ENCODE results near the gene HCRTR2. TPM values are rescaled to one million over a fixed set of nuclear protein-coding genes. Genes with fewer than 3 reads are reported as not detected.
"Not testable (repeated sequence)": the region's sequence is repeated elsewhere in the genome, so short reads cannot be mapped to it uniquely, and the experiment has no call there.

Gene HCRTR2
- not detected for total RNA-seq

GRCh38 chr6:55174211-55175026 lies at the start of gene HCRTR2:
Gene HCRTR2 (plus strand): TSS chr6:55174515. CDS start chr6:55174588, 73 bp downstream.
- ChIA-PET CTCF (no interaction called here), POLR2A (no interaction called here)

- ChIA-PET CTCF (no interaction called here), POLR2A (no interaction called here)
These were observed 43.5 kb upstream of the HCRTR2 start for GRCh38 chr6:55130806-55131324.

GRCh38 chr6:55131616-55132015 lies 42.7 kb upstream of the HCRTR2 start:
- POLR2A ChIA-PET: no interaction called here
- CTCF ChIA-PET: no interaction called here

GRCh38 chr6:55136916-55137315 lies 37.4 kb upstream of the HCRTR2 start:
- ChIA-PET CTCF (no interaction called here), POLR2A (no interaction called here)

- ChIA-PET POLR2A (interaction anchor here (0.7 kb wide), 1 partner anchor 294 kb away, joined by 3 read pairs; no protein-coding TSS in a partner anchor), CTCF (no interaction called here)
These were observed 36.2 kb upstream of the HCRTR2 start for GRCh38 chr6:55137929-55138693.

GRCh38 chr6:55141611-55142010 lies 32.7 kb upstream of the HCRTR2 start:
- POLR2A ChIA-PET: no interaction called here
- CTCF ChIA-PET: no interaction called here

GRCh38 chr6:55142610-55143009 lies 31.7 kb upstream of the HCRTR2 start:
- CTCF ChIA-PET: no interaction called here
- POLR2A ChIA-PET: no interaction called here

- CTCF ChIA-PET: no interaction called here
- POLR2A ChIA-PET: no interaction called here
These were observed 21.0 kb upstream of the HCRTR2 start for GRCh38 chr6:55153284-55153683.

- CTCF ChIA-PET: not testable (repeated sequence)
These were observed 15.5 kb upstream of the HCRTR2 start for GRCh38 chr6:55158784-55159183.

GRCh38 chr6:55167860-55168259 lies 6.5 kb upstream of the HCRTR2 start:
- ChIA-PET POLR2A (no interaction called here), CTCF (no interaction called here)

More at GRCh38 chr6:55158784-55159183, 15.5 kb upstream of the HCRTR2 start:
- POLR2A ChIA-PET: not testable (repeated sequence)

- ChIA-PET POLR2A (no interaction called here), CTCF (no interaction called here)
These were observed 1.0 kb downstream of the HCRTR2 start for GRCh38 chr6:55175078-55176049.

GRCh38 chr6:55176958-55177357 lies 2.6 kb downstream of the HCRTR2 start:
- CTCF ChIA-PET: no interaction called here
- POLR2A ChIA-PET: no interaction called here

- POLR2A ChIA-PET: no interaction called here
These were observed 5.9 kb downstream of the HCRTR2 start for GRCh38 chr6:55180258-55180657.

GRCh38 chr6:55182016-55182650 lies 7.8 kb downstream of the HCRTR2 start:
- ChIA-PET POLR2A (no interaction called here), CTCF (no interaction called here)

More at GRCh38 chr6:55180258-55180657, 5.9 kb downstream of the HCRTR2 start:
- CTCF ChIA-PET: no interaction called here

- ChIA-PET CTCF (no interaction called here), POLR2A (no interaction called here)
These were observed 10.6 kb downstream of the HCRTR2 start for GRCh38 chr6:55184782-55185530.

- ChIA-PET POLR2A (no interaction called here), CTCF (no interaction called here)
These were observed 24.4 kb downstream of the HCRTR2 start for GRCh38 chr6:55198715-55199114.

- ChIA-PET POLR2A (no interaction called here), CTCF (no interaction called here)
These were observed 24.9 kb downstream of the HCRTR2 start for GRCh38 chr6:55199239-55199638.

- CTCF ChIA-PET: no interaction called here
- POLR2A ChIA-PET: no interaction called here
These were observed 34.5 kb downstream of the HCRTR2 start for GRCh38 chr6:55208478-55209458.
